ENCODE results near the gene SMIM44. TPM values are rescaled to one million over a fixed set of nuclear protein-coding genes. Genes with fewer than 3 reads are reported as not detected.

Gene SMIM44
- total and polyA plus RNA-seq, 2 donors (not counting 1 experiment from before 2014, with no cell fraction given): not detected

- H4K20me1 ChIP-seq (ENCODE audit: control insufficient read depth, extremely low read depth, insufficient read depth, low read length): no peaks in the 10 kb centered on the region
- no peaks in the 10 kb centered on the region for H3K9me3 ChIP-seq (ENCODE audit: control insufficient read depth, insufficient read depth, low read depth, low read length)
- H3K4me1 ChIP-seq (ENCODE audit: control insufficient read depth, extremely low read depth, insufficient read depth, low read length): peaks cover 8% of the 10 kb centered on the region
- H3K4me2 ChIP-seq (ENCODE audit: extremely low read depth, insufficient read depth, low read length): no peak overlapping the region
- TF ChIP-seq, protein P1, sequence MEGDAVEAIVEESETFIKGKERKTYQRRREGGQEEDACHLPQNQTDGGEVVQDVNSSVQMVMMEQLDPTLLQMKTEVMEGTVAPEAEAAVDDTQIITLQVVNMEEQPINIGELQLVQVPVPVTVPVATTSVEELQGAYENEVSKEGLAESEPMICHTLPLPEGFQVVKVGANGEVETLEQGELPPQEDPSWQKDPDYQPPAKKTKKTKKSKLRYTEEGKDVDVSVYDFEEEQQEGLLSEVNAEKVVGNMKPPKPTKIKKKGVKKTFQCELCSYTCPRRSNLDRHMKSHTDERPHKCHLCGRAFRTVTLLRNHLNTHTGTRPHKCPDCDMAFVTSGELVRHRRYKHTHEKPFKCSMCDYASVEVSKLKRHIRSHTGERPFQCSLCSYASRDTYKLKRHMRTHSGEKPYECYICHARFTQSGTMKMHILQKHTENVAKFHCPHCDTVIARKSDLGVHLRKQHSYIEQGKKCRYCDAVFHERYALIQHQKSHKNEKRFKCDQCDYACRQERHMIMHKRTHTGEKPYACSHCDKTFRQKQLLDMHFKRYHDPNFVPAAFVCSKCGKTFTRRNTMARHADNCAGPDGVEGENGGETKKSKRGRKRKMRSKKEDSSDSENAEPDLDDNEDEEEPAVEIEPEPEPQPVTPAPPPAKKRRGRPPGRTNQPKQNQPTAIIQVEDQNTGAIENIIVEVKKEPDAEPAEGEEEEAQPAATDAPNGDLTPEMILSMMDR (conservative IDR thresholded peaks at IDR 0.05 in 1 of 2, IDR thresholded peaks at IDR 0.05 in 1 of 2; ENCODE audit: low read depth in 1 of 2, low read length in 2 of 2): no peak
- TF ChIP-seq EZH2 (IDR thresholded peaks at IDR 0.05; ENCODE audit: low read length, missing control alignments): no peak
- no peak overlapping the region for H2AFZ ChIP-seq (ENCODE audit: low read length)
- H3K27me3 ChIP-seq (ENCODE audit: control insufficient read depth, insufficient read depth, low read length): no peaks in the 10 kb centered on the region
- no peak overlapping the region for H3K4me3 ChIP-seq (replicated peaks in 1 of 4; ENCODE audit: control extremely low read depth in 1 of 4, insufficient read depth in 1 of 4, low read depth in 3 of 4, low read length in 4 of 4)
- no peak overlapping the region for H3K27ac ChIP-seq (ENCODE audit: insufficient read depth, low read length)
- no peak for DNase-seq (ENCODE audit: low read depth in 2 of 2)
- H3K36me3 ChIP-seq (ENCODE audit: control insufficient read depth, insufficient read depth, low read length): peaks cover 13% of the 10 kb centered on the region
- peaks cover 19% of the 10 kb centered on the region for H3K79me2 ChIP-seq (ENCODE audit: control insufficient read depth, insufficient read depth, low read length)
- no peak overlapping the region for H3K9ac ChIP-seq (ENCODE audit: insufficient read depth, low read length)
Observed at GRCh38 chr19:3497757-3498520, 14.7 kb upstream of the SMIM44 start.

GRCh38 chr19:3496392-3497273 lies 13.4 kb upstream of the SMIM44 start:
- no peak overlapping the region for H3K9ac ChIP-seq (ENCODE audit: insufficient read depth, low read length)
- no peaks in the 10 kb centered on the region for H3K27me3 ChIP-seq (ENCODE audit: control insufficient read depth, insufficient read depth, low read length)
- no peak overlapping the region for H3K4me2 ChIP-seq (ENCODE audit: extremely low read depth, insufficient read depth, low read length)
- peaks cover 19% of the 10 kb centered on the region for H3K36me3 ChIP-seq (ENCODE audit: control insufficient read depth, insufficient read depth, low read length)
- TF ChIP-seq, protein P1 (conservative IDR thresholded peaks at IDR 0.05 in 1 of 2, IDR thresholded peaks at IDR 0.05 in 1 of 2; ENCODE audit: low read depth in 1 of 2, low read length in 2 of 2): no peak
- no peak for TF ChIP-seq EZH2 (IDR thresholded peaks at IDR 0.05; ENCODE audit: low read length, missing control alignments)
- no peak overlapping the region for H2AFZ ChIP-seq (ENCODE audit: low read length)
- DNase-seq (ENCODE audit: low read depth in 2 of 2): no peak
- peaks cover 19% of the 10 kb centered on the region for H3K79me2 ChIP-seq (ENCODE audit: control insufficient read depth, insufficient read depth, low read length)
- H3K27ac ChIP-seq (ENCODE audit: insufficient read depth, low read length): no peak overlapping the region
- no peaks in the 10 kb centered on the region for H4K20me1 ChIP-seq (ENCODE audit: control insufficient read depth, extremely low read depth, insufficient read depth, low read length)
- peaks cover 8% of the 10 kb centered on the region for H3K4me1 ChIP-seq (ENCODE audit: control insufficient read depth, extremely low read depth, insufficient read depth, low read length)
- H3K4me3 ChIP-seq (replicated peaks in 1 of 4; ENCODE audit: control extremely low read depth in 1 of 4, insufficient read depth in 1 of 4, low read depth in 3 of 4, low read length in 4 of 4): no peak overlapping the region
- no peaks in the 10 kb centered on the region for H3K9me3 ChIP-seq (ENCODE audit: control insufficient read depth, insufficient read depth, low read depth, low read length)

DNA sequence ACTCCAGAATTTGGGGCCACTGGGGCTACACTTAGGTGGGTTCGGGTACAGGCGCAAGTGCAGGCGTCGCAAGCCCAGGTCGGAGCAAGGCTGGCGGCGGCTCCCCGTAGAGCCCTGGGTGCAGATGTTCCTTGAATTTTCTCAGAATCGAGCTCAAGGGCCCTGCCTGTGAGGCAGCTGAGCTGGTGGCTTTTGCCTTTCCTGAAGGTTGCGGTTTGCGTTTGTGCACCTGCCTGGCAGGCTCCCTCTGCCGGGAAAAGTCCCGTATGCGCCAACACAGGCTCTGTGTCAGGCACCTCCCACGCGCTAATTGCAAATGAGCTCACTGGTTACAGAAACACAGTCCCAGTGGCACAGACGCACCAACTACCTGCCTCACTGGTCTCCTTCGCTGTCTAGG lies 11.3 kb upstream of the SMIM44 start:
- Histone ChIP-seq H3K9ac (ENCODE audit: insufficient read depth, low read length) (no peak overlapping the region), H2AFZ (ENCODE audit: low read length) (no peak overlapping the region), H4K20me1 (ENCODE audit: control insufficient read depth, extremely low read depth, insufficient read depth, low read length) (no peaks in the 10 kb centered on the region), H3K4me1 (ENCODE audit: control insufficient read depth, extremely low read depth, insufficient read depth, low read length) (peaks cover under 1% of the 10 kb centered on the region), H3K4me3 (replicated peaks in 1 of 4; ENCODE audit: control extremely low read depth in 1 of 4, insufficient read depth in 1 of 4, low read depth in 3 of 4, low read length in 4 of 4) (no peak overlapping the region), H3K9me3 (ENCODE audit: control insufficient read depth, insufficient read depth, low read depth, low read length) (no peaks in the 10 kb centered on the region), H3K4me2 (ENCODE audit: extremely low read depth, insufficient read depth, low read length) (no peak overlapping the region), H3K36me3 (ENCODE audit: control insufficient read depth, insufficient read depth, low read length) (peaks cover 21% of the 10 kb centered on the region), H3K27me3 (ENCODE audit: control insufficient read depth, insufficient read depth, low read length) (no peaks in the 10 kb centered on the region), H3K27ac (ENCODE audit: insufficient read depth, low read length) (no peak overlapping the region), H3K79me2 (ENCODE audit: control insufficient read depth, insufficient read depth, low read length) (peaks cover 10% of the 10 kb centered on the region)
- DNase-seq (ENCODE audit: low read depth in 2 of 2): no peak
- TF ChIP-seq, protein P1 (conservative IDR thresholded peaks at IDR 0.05 in 1 of 2, IDR thresholded peaks at IDR 0.05 in 1 of 2; ENCODE audit: low read depth in 1 of 2, low read length in 2 of 2): no peak
- no peak for TF ChIP-seq EZH2 (IDR thresholded peaks at IDR 0.05; ENCODE audit: low read length, missing control alignments)
